Thyroid gland (tissue), 4 donors: ENCODE data around the gene KERA.

Experiments
- POLR2A ChIP-seq, 2 donors: fragments of 450-650 bp; IDR thresholded peaks; one replicate each; pipeline ENCODE4 v1.6.1; 2017; ENCODE audit warnings: antibody characterized with exemption in 2 of 2, mild to moderate bottlenecking in 2 of 2, moderate library complexity in 1 of 2
- TF ChIP-seq, protein P1 (sequence below), 6 experiments: fragments of 200-600 bp in 3 of 6; fragments of 450-650 bp in 3 of 6; sonication (generic) in 3 of 6; IDR thresholded peaks; one replicate each; pipeline ENCODE4 v1.5.1; 2016 to 2019; ENCODE audit warnings: antibody characterized with exemption in 6 of 6, mild to moderate bottlenecking in 2 of 6, inconsistent platforms in 1 of 6, moderate library complexity in 1 of 6

DNA sequence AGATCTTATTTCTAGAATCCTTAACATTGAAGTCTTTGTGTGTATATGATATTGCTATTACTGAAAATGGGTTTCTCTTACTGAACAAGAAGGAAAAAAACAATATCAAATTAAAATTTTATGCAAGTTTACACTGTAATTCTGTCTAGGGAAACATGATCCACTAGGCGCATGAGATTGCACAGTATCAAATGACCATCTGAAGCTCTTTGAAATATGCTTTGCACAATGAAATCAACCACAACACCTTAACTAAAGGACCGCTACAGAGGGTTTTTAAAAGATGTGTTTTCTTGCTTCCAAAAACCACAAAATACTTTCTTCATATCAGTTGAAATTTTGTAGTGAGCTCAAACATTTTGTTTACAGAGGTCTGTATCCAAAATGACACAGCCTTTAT lies 15.1 kb upstream of the KERA start:
- TF ChIP-seq, protein P1, sequence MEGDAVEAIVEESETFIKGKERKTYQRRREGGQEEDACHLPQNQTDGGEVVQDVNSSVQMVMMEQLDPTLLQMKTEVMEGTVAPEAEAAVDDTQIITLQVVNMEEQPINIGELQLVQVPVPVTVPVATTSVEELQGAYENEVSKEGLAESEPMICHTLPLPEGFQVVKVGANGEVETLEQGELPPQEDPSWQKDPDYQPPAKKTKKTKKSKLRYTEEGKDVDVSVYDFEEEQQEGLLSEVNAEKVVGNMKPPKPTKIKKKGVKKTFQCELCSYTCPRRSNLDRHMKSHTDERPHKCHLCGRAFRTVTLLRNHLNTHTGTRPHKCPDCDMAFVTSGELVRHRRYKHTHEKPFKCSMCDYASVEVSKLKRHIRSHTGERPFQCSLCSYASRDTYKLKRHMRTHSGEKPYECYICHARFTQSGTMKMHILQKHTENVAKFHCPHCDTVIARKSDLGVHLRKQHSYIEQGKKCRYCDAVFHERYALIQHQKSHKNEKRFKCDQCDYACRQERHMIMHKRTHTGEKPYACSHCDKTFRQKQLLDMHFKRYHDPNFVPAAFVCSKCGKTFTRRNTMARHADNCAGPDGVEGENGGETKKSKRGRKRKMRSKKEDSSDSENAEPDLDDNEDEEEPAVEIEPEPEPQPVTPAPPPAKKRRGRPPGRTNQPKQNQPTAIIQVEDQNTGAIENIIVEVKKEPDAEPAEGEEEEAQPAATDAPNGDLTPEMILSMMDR (IDR thresholded peaks at IDR 0.05), result no peak
- TF ChIP-seq POLR2A (IDR thresholded peaks at IDR 0.05), result no peak
